ENCODE data around the gene PYHIN1.

PYHIN1 gene

GRCh38 chr1:158931055-158931737 lies at the start of gene PYHIN1:
Gene PYHIN1, plus strand, starts transcription at chr1:158931552. Its CDS starts 5,359 bp downstream, at chr1:158936911.
- H3K4me3 ChIP-seq (ENCODE audit: low read depth, low read length): no peak within 1 kb of the TSS
- no peak for TF ChIP-seq CTCF (conservative IDR thresholded peaks at IDR 0.05; ENCODE audit: low read depth, low read length)
- DNase-seq (ENCODE audit: low read depth): no peak

- no peak for TF ChIP-seq CTCF (conservative IDR thresholded peaks at IDR 0.05; ENCODE audit: low read depth, low read length)
- DNase-seq (ENCODE audit: low read depth): no peak
- H3K4me3 ChIP-seq (ENCODE audit: low read depth, low read length): no peak overlapping the region
These were observed 37.7 kb upstream of the PYHIN1 start for GRCh38 chr1:158893654-158894053.

GRCh38 chr1:158898722-158899121 lies 32.6 kb upstream of the PYHIN1 start:
- H3K4me3 ChIP-seq (ENCODE audit: low read depth, low read length): no peak overlapping the region
- TF ChIP-seq CTCF (conservative IDR thresholded peaks at IDR 0.05; ENCODE audit: low read depth, low read length): no peak
- DNase-seq (ENCODE audit: low read depth): no peak

GRCh38 chr1:158901623-158902022 lies 29.7 kb upstream of the PYHIN1 start:
- DNase-seq (ENCODE audit: low read depth): no peak
- no peak for TF ChIP-seq CTCF (conservative IDR thresholded peaks at IDR 0.05; ENCODE audit: low read depth, low read length)
- H3K4me3 ChIP-seq (ENCODE audit: low read depth, low read length): no peak overlapping the region

GRCh38 chr1:158916085-158916484 lies 15.3 kb upstream of the PYHIN1 start:
- TF ChIP-seq CTCF (conservative IDR thresholded peaks at IDR 0.05; ENCODE audit: low read depth, low read length): no peak
- DNase-seq (ENCODE audit: low read depth): no peak
- H3K4me3 ChIP-seq (ENCODE audit: low read depth, low read length): no peak overlapping the region

- H3K4me3 ChIP-seq (ENCODE audit: low read depth, low read length): no peak overlapping the region
- TF ChIP-seq CTCF (conservative IDR thresholded peaks at IDR 0.05; ENCODE audit: low read depth, low read length): no peak
- no peak for DNase-seq (ENCODE audit: low read depth)
These were observed 6.7 kb upstream of the PYHIN1 start for GRCh38 chr1:158924677-158925076.

- DNase-seq (ENCODE audit: low read depth): no peak
- H3K4me3 ChIP-seq (ENCODE audit: low read depth, low read length): no peak overlapping the region
- no peak for TF ChIP-seq CTCF (conservative IDR thresholded peaks at IDR 0.05; ENCODE audit: low read depth, low read length)
These were observed 848 bp upstream of the PYHIN1 start for GRCh38 chr1:158930504-158930903.
